ENCODE measurements around the gene GET3.
"Not testable (repeated sequence)": the region's sequence is repeated elsewhere in the genome, so short reads cannot be mapped to it uniquely, and the experiment has no call there.

GET3 gene

GRCh38 chr19:12793290-12794195 is 56.2 kb downstream of the GET3 start:
- DNase-seq = peak; percentile 91

- DNase-seq = no peak
These were observed 57.1 kb downstream of the GET3 start for GRCh38 chr19:12794196-12794941.

GRCh38 chr19:12794971-12795381 is 57.7 kb downstream of the GET3 start:
- no peak for DNase-seq

GRCh38 chr19:12796146-12797071 is 59.1 kb downstream of the GET3 start:
- DNase-seq = peak; percentile 80

GRCh38 chr19:12797141-12797587 is 59.9 kb downstream of the GET3 start:
- DNase-seq = no peak

- not testable (repeated sequence) for DNase-seq
These were observed 60.3 kb downstream of the GET3 start for GRCh38 chr19:12797607-12798006.
